Activated naive CD8-positive, alpha-beta T cell treated with anti-CD3 and anti-CD28 coated beads, Interleukin-2, amount 50 U/mL, for 16 hours (primary cell): ENCODE data around the gene LCE3D.
"Not testable (repeated sequence)": the region's sequence is repeated elsewhere in the genome, so short reads cannot be mapped to it uniquely, and the experiment has no call there.

Experiments used
- DNase-seq: peaks from one replicate; pipeline ENCODE4 v3.0.0-alpha.2; 2020; ENCODE audit warnings: low read depth, low spot score

Gene LCE3D, protein sequence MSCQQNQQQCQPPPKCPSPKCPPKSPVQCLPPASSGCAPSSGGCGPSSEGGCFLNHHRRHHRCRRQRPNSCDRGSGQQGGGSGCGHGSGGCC

DNA sequence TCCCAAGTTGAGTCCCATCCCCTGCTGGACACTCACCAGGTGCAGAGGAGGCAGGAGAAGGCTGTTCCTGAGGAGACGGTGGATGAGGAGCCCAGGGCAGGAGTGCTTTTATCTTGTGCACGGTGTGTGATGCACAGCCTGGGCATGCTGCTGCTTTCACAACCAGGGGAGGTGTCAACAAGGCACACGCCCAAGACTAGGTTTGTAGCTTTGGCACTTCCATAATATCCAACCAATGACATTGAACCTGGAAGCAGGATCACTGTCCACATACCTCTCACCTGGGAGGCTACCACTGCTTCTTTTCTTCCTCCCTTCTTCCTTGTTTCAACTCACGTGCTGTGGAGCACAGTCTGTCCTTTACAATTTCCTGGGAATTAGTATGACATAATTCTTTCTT lies at the start of gene LCE3D:
TSS of gene LCE3D (minus strand) at position 84 of the 400 bp plus-strand sequence. CDS start 580 bp downstream, outside the sequence.
- no peak for DNase-seq

DNA sequence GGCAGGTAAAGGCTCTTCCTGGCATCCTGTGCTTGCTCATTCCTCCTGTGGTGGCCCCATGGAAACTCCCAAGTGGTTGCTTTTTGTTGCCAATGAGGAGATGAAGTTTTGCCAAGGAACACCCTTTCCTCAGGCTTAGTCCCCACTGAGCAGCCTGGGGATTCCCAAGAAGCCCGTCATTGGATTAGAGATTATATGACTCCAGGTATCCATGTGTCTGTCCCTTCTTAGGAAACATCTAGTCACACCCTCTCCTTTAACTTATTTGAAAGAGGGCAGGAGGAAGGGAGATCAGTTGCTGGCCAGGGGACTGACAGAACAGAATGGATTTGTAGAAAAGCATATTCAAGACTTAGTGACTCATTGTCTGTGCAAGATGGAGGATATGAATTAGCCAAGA lies 46.4 kb upstream of the LCE3D start:
- no peak for DNase-seq

DNA sequence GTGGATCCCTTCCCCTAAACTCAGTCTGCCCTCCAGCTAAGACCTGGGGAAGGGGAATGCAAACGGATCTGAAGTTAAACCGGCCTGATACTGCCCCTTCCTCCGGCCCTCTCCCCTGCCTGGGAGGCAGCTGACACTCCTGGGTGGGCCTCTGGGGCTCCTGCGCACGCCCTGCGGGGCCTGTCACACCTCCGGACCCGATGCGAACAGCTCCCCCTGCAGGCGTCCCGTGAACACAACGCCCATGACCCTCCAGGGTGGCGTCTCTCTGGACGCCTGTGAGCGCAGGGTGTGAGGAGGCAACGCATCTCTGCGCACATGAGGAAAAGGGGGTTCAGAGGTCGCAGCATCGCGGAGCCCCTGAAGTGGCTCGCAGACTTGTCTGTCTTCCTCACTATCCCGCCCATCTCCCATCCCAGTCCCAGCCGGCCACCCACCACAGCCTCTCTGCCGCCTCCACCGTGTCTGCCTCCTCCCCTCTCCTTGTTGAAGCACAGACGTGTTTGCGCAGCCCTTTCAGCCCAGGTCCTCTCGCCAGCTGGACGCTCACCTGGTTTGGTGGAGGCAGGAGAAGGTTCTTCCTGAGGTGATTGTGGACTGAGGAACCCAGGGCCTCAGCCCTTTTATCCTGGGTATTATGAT lies 43.0 kb upstream of the LCE3D start:
- no peak for DNase-seq

DNA sequence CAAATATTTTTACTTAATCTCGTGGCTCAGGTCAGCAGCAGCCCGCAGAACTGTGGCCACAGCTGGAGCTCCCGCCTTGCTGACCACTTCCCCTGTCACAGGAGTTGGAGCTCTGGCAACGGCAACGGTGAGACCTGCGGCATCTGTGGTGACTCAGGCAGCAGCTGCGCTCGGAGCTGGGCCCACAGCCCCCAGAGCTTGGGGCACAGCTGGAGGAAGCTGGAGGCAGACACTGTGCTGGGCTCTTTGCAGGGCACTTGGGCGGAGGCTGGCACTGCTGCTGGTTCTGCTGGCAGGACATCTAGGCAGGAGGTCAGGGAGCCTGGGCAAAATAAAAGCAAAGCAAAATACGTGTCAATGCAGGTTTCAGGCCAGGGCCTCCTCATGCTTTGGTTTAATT lies 42.5 kb upstream of the LCE3D start, which contains the start of gene LCE3A:
TSS of gene LCE3A (minus strand) at position 301 of the 400 bp plus-strand sequence. CDS start at position 301, 0 bp downstream.
- no peak for DNase-seq

DNA sequence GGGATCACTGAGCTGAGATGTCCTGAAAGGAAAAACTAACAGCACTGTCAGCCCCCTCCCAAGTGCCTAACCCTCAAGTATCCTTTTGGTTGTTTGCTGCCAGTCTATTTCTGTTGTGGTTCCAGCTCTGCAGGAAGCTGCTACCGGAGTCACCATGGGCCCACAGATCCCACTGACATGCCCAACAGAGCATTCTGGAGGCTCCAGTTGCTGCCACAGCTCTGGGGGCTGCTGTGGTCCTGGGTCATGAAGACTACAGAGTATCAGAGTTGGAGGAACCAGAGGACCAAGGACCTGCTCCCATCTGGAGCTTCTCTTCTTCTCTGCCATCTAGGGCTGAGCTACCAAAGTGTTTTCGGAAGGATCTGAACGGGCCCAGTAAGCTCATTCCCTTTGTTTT lies 41.7 kb upstream of the LCE3D start:
- no peak for DNase-seq

DNA sequence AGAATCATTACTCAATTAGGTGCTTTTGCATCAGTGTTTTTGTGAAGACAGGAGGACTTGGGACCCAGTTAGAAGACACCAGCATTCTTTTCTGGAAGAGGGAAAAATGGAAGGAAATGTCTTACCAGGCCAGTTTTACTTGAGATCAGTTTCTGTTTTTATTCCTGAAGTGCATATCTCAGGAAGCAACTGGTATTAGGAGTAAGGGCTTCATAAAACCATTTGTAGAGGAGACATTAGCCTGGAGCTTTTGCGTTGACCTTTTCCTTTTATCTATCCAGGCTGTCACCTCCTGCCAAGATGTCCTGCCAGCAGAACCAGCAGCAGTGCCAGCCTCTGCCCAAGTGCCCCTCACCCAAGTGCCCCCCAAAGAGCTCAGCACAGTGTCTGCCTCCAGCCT lies 33.2 kb upstream of the LCE3D start, which contains the start of gene LCE3B:
TSS of gene LCE3B (plus strand) at position 301 of the 400 bp plus-strand sequence. CDS start at position 301, 0 bp downstream.
- no peak for DNase-seq

DNA sequence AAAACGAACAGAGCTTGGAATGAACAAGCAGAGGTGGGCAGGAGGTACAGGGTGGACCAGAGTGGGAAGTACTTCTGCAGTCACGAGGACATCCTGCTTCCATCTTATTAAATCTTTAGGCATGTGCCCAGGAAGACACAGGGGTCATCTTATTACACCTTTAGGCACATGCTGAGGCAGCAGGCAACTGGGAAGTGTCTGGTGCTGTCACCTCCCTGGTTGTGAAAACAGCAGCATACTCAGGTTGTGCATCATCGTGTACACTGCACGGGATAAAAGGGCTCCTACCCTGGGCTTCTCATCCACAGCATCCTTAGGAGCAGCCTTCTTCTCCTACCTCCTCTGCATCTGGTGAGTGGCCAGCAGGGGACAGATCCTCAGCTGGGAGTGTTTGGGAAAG lies 19.6 kb upstream of the LCE3D start, which contains the start of gene LCE3C:
TSS of gene LCE3C (plus strand) at position 301 of the 400 bp plus-strand sequence. CDS start 498 bp downstream, outside the sequence.
- no peak for DNase-seq

DNA sequence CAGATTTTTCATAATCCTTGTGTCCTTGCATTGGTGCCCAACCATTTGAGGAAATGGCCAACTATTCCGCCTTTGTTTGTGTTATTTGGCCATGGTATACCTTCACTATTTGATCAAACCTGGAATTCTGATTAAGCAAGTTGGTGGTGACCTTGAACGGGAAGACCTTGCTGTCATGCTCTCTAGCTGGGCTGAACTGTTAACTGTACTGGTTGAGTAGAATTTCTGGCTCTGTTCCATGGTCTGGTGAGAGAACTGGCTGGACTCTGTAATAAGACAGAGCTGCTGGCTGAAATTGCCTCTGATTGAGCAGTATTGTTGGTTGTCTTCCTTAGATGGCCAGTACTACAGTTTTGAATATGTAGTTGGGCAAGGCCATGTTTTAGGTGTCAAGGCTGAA lies 16.7 kb upstream of the LCE3D start:
- DNase-seq = no peak

DNA sequence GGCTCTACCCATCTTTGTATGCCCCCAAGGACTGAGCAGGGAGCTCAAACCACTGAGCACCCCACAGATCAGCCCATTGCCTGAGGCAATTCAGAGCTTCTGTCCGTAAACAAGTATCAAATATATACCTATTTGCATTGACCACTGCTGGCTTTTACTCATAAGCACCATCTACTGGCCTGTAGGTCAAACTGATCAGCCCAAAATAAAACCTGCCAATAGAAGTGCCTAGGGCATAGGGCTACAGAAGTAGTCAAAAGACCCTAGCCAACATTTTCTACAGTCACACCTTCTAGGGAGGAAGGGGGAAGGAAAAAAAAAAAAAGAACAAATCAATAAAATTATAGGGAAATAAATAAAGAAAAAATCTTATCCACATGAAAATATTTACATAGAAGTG lies 5.3 kb upstream of the LCE3D start:
- DNase-seq = no peak

DNA sequence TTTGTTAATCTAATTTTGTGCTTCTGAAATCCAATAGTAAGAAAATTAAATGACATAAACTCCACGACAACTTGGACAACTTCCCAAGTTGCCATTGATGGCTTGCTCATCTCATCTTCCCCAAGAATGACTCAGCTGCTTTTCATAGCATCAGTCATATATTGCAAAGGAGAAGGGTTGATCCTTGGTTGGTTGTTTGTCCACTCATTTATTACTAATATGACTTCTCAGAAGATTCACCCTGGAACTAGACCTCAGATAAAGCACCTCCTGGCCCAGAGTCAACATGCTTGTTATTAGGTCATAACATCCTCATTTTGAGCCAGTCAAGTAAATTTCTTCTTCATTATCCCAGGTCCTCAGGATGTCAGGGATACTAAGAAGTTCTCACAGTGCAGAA lies 2.3 kb upstream of the LCE3D start:
- DNase-seq = no peak

DNA sequence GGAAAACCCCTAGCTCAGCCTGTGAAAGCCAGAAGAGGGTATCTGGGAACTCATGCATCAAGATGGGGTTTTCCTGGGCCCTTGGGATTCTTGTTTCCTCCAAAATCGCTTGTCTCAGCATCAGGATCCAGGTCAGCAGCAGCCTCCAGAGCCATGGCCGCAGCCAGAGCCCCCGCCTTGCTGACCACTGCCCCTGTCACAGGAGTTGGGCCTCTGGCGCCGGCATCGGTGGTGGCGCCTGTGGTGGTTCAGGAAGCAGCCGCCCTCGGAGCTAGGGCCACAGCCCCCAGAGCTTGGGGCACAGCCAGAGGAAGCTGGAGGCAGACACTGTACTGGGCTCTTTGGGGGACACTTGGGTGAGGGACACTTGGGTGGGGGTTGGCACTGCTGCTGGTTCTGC lies 790 bp downstream of the LCE3D start:
- not testable (repeated sequence) for DNase-seq

DNA sequence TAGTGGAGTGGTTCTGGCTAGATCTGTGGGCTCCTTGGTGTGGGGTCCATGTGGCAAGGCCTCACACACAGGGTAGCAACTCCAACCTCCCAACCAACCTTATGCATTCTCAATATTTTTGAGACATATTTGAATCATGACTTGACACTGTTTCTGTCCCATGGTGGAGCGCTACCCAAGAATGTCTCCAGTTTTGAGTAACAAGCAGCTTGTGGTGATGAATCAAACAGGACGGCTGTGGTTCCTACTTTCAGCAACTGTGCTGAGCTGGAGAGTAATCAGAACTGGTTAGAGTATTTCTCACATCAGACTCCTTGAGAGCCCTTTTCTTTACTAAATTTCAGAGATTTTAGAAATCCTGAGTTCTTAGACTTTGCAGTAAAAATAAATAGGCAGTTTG lies 3.1 kb downstream of the LCE3D start:
- no peak for DNase-seq

DNA sequence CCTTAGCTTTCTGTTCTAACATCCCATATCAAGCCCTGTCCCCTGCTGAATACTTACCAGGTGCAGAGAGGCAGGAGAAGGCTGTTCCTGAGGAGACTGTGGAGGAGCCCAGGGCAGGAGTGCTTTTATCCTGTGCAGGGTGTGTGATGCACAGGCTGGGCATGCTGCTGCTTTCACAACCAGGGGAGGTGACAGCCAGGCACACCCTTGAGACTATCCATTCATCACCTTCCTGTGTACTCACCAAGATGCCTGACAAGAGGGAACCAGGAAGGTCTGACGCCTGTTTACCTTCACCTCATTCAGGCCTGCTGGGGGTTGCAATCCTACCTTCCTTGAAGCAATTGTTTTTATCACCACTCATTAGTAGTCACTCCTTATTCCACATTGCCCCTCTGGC lies 13.6 kb downstream of the LCE3D start, which contains the start of gene LCE3E:
TSS of gene LCE3E (minus strand) at position 100 of the 400 bp plus-strand sequence. CDS start 572 bp downstream, outside the sequence.
- DNase-seq = no peak

DNA sequence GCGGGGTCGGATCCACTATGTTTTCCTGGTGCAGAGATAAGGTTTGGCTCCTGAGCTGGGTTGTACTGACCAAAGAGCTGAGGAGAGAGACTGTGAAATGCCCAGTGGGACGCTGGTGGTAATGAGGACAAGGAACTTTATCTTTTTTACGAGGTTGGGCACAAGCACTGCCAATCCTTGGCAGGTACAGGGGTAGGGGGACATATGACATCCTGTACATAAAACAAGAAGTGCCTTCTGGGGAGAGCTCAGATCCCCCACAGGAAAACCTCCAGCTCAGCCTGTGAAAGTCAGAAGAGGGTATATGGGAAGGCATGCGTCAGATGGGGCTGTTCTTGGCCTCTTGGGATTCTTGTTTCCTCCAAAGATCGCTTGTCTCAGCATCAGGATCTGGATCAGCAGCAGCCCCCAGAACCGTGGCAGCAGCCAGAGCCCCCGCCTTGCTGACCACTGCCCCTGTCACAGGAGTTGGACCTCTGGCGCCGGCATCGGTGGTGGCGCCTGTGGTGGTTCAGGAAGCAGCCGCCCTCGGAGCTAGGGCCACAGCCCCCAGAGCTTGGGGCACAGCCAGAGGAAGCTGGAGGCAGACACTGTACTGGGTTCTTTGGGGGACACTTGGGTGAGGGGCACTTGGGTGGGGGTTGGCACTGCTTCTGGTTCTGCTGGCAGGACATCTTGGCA lies 14.6 kb downstream of the LCE3D start:
- DNase-seq = no peak

DNA sequence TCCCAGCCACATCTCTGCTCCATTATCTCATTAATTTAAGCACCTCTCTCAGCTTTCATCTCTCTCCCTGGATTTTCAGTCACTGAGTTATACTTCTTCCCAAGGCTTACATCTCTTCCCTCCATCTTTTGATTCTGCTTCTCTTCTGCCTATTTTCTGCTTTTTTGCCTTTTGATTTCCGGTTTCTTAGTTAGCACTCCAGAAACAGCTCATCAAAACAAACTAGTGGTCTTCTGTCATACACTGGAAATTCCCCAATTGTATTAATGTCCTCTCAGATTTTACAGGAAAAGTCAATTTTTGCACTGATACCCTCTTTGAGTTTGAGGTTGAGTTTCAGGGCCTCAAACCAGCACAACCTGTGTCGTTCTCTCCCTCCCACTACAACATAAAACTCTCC lies 15.2 kb downstream of the LCE3D start:
- no peak for DNase-seq

DNA sequence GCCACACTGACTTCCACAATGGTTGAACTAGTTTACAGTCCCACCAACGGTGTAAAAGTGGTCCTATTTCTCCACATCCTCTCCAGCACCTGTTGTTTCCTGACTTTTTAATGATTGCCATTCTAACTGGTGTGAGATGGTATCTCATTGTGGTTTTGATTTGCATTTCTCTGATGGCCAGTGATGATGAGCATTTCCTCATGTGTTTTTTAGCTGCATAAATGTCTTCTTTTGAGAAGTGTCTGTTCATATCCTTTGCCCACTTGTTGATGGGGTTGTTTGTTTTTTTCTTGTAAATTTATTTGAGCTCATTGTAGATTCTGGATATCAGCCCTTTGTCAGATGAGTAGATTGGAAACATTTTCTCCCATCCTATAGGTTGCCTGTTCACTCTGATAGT lies 32.0 kb downstream of the LCE3D start:
- DNase-seq = not testable (repeated sequence)

DNA sequence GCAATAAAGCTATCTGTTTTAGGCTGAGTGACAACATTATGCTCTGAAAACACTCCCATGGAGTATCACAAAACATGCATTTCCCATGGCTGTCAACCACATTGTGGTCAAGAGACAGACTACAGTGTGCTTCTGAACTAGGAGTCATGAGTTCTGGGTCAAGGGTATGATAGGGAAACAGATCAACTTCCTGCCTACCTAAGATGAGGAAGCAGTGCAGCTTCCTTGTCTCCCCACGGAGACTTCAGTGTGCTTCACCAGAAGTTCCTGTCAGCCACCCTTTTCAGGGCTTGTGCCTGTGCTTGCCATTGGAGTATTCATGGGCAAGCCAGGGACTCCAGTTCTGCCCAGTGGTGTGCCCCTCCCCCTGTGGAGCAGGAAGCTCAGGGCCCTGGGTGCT lies 33.6 kb downstream of the LCE3D start:
- DNase-seq = no peak

DNA sequence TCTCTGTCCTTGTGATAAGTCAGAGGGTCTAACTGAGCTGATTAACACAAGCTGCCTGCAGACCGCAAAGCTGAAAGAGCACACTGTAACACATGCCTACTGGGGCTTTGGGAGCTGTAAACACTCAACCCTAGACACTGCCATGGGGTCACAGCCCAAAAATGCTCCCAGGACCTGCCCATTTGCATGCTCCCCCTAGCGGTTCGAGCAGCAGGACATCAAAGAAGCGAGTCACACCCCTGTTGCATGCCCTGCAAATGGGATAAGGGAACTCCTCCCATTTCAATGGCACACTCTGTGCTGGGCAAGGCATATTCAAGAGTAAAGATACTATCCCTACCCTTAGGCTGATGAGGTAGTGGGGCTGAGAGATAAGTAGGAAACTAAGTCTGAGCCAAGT lies 36.5 kb downstream of the LCE3D start:
- DNase-seq = no peak

DNA sequence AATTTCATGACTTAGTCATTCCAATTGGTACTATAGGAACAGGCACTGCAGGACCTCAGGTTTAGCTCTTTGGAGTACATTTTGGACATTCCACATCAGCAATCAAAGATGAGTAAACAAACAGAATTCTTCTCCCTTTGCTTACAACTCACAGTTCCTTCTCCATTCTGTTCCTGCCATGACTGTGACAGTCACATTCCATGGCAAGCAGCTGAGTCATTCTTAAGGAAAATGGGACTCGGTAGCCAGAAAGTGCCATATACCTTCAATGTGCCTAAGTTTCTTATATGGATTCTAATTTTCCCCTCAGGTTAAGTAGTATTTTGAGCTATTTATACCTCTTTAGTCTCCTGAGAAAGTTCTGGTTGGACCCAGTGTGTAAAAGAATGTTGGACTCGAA lies 40.4 kb downstream of the LCE3D start:
- DNase-seq = no peak

DNA sequence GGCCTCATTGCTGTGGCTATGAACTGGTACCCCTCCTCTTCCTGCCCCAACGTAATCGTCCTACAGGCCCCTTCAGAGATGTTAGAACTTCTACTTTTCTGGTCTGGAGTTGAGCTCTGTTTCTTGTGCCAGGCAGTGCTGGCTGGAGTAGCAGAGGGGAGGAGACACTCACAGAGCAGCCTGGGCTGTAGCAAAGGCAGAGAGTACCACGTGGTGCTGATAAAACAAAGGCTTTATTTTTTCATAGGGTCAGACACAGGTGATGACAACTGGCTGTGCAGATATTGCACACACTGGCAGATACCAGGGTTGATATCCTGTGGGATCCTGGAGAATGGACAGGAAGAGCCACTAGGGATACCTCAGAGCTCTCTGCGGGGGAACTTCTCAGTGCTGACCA lies 42.8 kb downstream of the LCE3D start:
- DNase-seq = no peak

DNA sequence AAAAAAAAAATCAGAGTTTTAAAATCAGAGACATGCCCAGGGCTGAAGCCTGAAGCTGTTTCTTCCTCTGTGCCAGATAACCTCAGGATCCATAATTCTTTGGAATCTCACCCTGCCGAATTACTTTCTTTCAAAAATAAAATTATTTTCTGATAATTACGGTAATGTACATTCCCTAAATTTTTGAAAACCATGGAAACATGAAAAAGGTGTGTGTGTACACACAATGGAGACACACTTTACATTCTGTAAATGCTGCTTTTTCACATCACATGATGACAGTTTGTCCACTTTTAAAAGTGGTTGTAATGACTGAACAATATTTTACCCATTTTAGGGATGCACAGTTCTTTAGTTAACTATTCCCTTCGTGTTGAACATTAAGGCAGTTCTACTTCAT lies 44.5 kb downstream of the LCE3D start:
- no peak for DNase-seq

DNA sequence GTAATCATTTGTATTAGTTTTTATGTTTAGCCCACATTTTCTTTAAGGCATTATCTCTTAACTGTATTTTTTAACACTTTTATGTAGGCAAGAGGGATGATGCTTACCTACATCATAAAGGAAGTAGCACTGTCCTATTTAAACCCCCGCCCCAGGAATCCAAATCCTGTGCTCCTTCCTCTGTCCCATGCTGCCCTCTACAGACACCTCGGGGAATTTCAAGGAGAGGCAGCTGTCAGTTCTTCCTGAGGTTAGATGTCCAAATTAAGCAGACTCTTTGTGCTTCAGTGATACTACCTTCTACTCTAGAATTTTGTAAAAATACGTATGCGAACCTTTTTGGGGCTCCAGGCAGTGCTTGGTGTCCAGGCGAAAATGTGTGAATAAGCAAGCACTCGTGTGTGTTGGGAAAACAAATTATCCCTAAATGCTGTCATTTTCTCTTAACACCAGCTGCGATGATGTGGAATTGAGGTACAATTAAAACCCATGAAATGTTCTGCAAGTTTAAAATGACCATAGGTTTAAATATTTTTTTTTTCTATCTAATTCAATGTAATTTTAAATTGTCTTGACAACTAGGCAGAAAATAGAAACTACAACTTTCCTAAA lies 46.9 kb downstream of the LCE3D start:
- no peak for DNase-seq
